B cell (primary cell): Measurements from ENCODE around the gene ZBTB46. TPM values are rescaled to one million over a fixed set of nuclear protein-coding genes. Genes with fewer than 3 reads are reported as not detected.

Source experiments
- ATAC-seq: fragments of 200-7000 bp; cut with Tn5 transposase; one replicate; pipeline ENCODE4 v1.10.0; 2021; ENCODE audit warnings: low read depth, mild to moderate bottlenecking, moderate number of reproducible peaks, moderate library complexity
- CTCF ChIA-PET: fragments of 350-600 bp; sonication (Branson Sonifier 250); formaldehyde crosslinking; loops from one replicate; lab custom pipeline; 2021; ENCODE audit warnings: antibody characterized with exemption, inconsistent platforms; lab: Charles Lee
- POLR2A ChIA-PET: fragments of 350-600 bp; sonication (Branson Sonifier 250); formaldehyde crosslinking; loops from one replicate; lab custom pipeline; 2021; ENCODE audit warnings: antibody characterized with exemption; lab: Charles Lee
- DNase-seq: peaks from one replicate; pipeline ENCODE4 v3.0.0; 2013
- H2AFZ ChIP-seq: 2 replicates; pipeline ENCODE4 v1.6.1; 2012; ENCODE audit warnings: mild to moderate bottlenecking, low read depth, low read length; ENCODE audit not compliant: insufficient read depth, poor library complexity, severe bottlenecking
- H3K27ac ChIP-seq, 2 donors: 1 replicate in 1 of 2; 2 replicates in 1 of 2; pipeline ENCODE4 v1.5.1; 2012 to 2013; ENCODE audit warnings: low read length in 2 of 2, mild to moderate bottlenecking in 2 of 2, moderate library complexity in 1 of 2
- H3K27me3 ChIP-seq, 4 experiments: fragments of 200-600 bp in 1 of 4; sonication (generic) in 1 of 4; replicated peaks in 1 of 4; 1 replicate in 2 of 4; 2 replicates in 2 of 4; pipeline versions ENCODE4 v1.6.1 to v1.7.0; 2013 to 2016; ENCODE audit warnings: low read length in 3 of 4, mild to moderate bottlenecking in 2 of 4, mixed read lengths in 1 of 4, moderate library complexity in 1 of 4; ENCODE audit not compliant: insufficient read depth in 4 of 4, control insufficient read depth in 3 of 4; ENCODE audit errors: control extremely low read depth in 1 of 4
- H3K36me3 ChIP-seq, 2 experiments: replicated peaks in 1 of 2; 1 replicate in 1 of 2; 2 replicates in 1 of 2; pipeline versions ENCODE4 v1.6.1 to v1.7.1; 2013; ENCODE audit warnings: low read length in 1 of 2; ENCODE audit not compliant: insufficient read depth in 2 of 2, control insufficient read depth in 1 of 2; ENCODE audit errors: control extremely low read depth in 1 of 2, extremely low read depth in 1 of 2
- H3K4me1 ChIP-seq, 2 donors: fragments of 200-600 bp in 1 of 2; sonication (generic) in 1 of 2; 1 replicate in 1 of 2; 2 replicates in 1 of 2; pipeline versions ENCODE4 v1.5.1 to v1.6.1; 2013 to 2017; ENCODE audit warnings: low read length in 2 of 2; ENCODE audit not compliant: control insufficient read depth in 2 of 2, insufficient read depth in 2 of 2
- H3K4me2 ChIP-seq: replicated peaks from 2 replicates; pipeline ENCODE3; 2012; ENCODE audit warnings: mild to moderate bottlenecking, low read depth, low read length; ENCODE audit not compliant: poor library complexity, severe bottlenecking
- H3K4me3 ChIP-seq, 5 experiments: fragments of 200-600 bp in 1 of 5; sonication (generic) in 1 of 5; 1 replicate in 3 of 5; 2 replicates in 2 of 5; pipeline versions ENCODE4 v1.5.1 to v1.7.0; 2011 to 2016; ENCODE audit warnings: low read length in 4 of 5, mild to moderate bottlenecking in 4 of 5, low read depth in 2 of 5, control low read depth in 1 of 5, moderate library complexity in 1 of 5; ENCODE audit not compliant: insufficient read depth in 1 of 5; ENCODE audit errors: control extremely low read depth in 1 of 5, extremely low read depth in 1 of 5
- H3K79me2 ChIP-seq: fragments of 200-600 bp; sonication (generic); one replicate; pipeline ENCODE4 v1.6.0; 2016; ENCODE audit warnings: low read length; ENCODE audit not compliant: control insufficient read depth, insufficient read depth
- H3K9ac ChIP-seq: fragments of 200-600 bp; sonication (generic); 2 replicates; pipeline ENCODE4 v1.6.1; 2017; ENCODE audit warnings: mild to moderate bottlenecking, low read length, moderate library complexity
- H3K9me3 ChIP-seq, 3 donors: one replicate each; pipeline versions ENCODE4 v1.6.1 to v1.7.1; 2013; ENCODE audit warnings: low read length in 2 of 3; ENCODE audit not compliant: control insufficient read depth in 2 of 3, insufficient read depth in 1 of 3; ENCODE audit errors: control extremely low read depth in 1 of 3
- H4K20me1 ChIP-seq: 2 replicates; pipeline ENCODE4 v1.6.0; 2012; ENCODE audit warnings: mild to moderate bottlenecking, low read length; ENCODE audit not compliant: insufficient read depth, control insufficient read depth, poor library complexity, severe bottlenecking
- H3K27ac Mint-ChIP-seq: one replicate; pipeline ENCODE4 v1.8.0; 2021; ENCODE audit warnings: mixed read lengths
- H3K27me3 Mint-ChIP-seq: one replicate; pipeline ENCODE4 v1.8.0; 2021; ENCODE audit warnings: mixed read lengths
- H3K4me1 Mint-ChIP-seq: one replicate; pipeline ENCODE4 v1.8.0; 2021; ENCODE audit warnings: mixed read lengths
- H3K4me3 Mint-ChIP-seq: one replicate; pipeline ENCODE4 v1.8.0; 2021; ENCODE audit warnings: mixed read lengths
- H3K9me3 Mint-ChIP-seq: one replicate; pipeline ENCODE4 v1.8.0; 2022; ENCODE audit warnings: mixed read lengths; ENCODE audit not compliant: insufficient read depth
- CTCF ChIP-seq: fragments of 200-600 bp; IDR thresholded peaks from one replicate; pipeline ENCODE4 v1.8.0; 2022; ENCODE audit warnings: antibody characterized with exemption, mild to moderate bottlenecking
- EZH2 ChIP-seq: IDR thresholded peaks from 2 replicates; pipeline ENCODE4 v1.6.1; 2012; ENCODE audit warnings: borderline replicate concordance, low read depth, mild to moderate bottlenecking, moderate library complexity, low read length; ENCODE audit not compliant: insufficient read depth, poor library complexity, severe bottlenecking
- WGBS: methylation state at CpG from one replicate; pipeline ENCODE4 v1.1.5; 2013; ENCODE audit warnings: missing lambda C conversion rate; ENCODE audit not compliant: insufficient coverage; 5-methylcytosine and 5-hydroxymethylcytosine counted together
- intact Hi-C: fragments of 100-400 bp; cut with micrococcal nuclease; formaldehyde crosslinking; loops from one replicate; pipeline ENCODE4 v1.10.0; 2022
- polyA plus RNA-seq: library from polyadenylated mRNA; depleted of rRNA; stranded (reverse); fragments of >200 nt; gene quantifications from 2 replicates; pipeline ENCODE4 v1.2.3, GENCODE V29; 2012
- total RNA-seq, 2 donors: library from RNA; stranded (reverse); fragments of 120-200 nt in 1 of 2; gene quantifications; 1 replicate in 1 of 2; 2 replicates in 1 of 2; pipeline versions ENCODE4 v1.2.3 to v1.2.4, GENCODE V29; 2013 to 2022

The ZBTB46 gene
- total and polyA plus RNA-seq, 2 donors (not counting 1 experiment from before 2014, with no cell fraction given) = 0.16 to 0.64 TPM

GRCh38 chr20:63842258-63842657 lies 11.2 kb upstream of the ZBTB46 start:
- peaks cover 0 to 45% (median 17%) of the 10 kb centered on the region in 4 experiments for H3K27me3 ChIP-seq
- ChIA-PET CTCF (no interaction called here), POLR2A (no interaction called here)
- H3K36me3 ChIP-seq = no peaks in the 10 kb centered on the region
- Mint-ChIP-seq H3K27ac (no peak overlapping the region), H3K4me1 (peaks cover 22% of the 10 kb centered on the region), H3K4me3 (no peak overlapping the region), H3K9me3 (no peaks in the 10 kb centered on the region), H3K27me3 (peaks cover 26% of the 10 kb centered on the region)
- DNase-seq = peak; percentile 45
- WGBS = under 1% methylated on average over 9 of the region's 9 CpGs
- no peaks in the 10 kb centered on the region for H4K20me1 ChIP-seq
- no peaks in the 10 kb centered on the region for H3K79me2 ChIP-seq
- TF ChIP-seq EZH2 = no peak
- TF ChIP-seq CTCF = no peak
- ATAC-seq = no peak
- H3K4me2 ChIP-seq = peak overlapping the region; percentile 35
- H3K4me1 ChIP-seq = peaks cover 29 to 50% of the 10 kb centered on the region in 2 donors
- no peak overlapping the region for H2AFZ ChIP-seq
- no peaks in the 10 kb centered on the region for H3K9me3 ChIP-seq
- no peak overlapping the region for H3K4me3 ChIP-seq
- H3K27ac ChIP-seq = no peak overlapping the region
- no peak overlapping the region for H3K9ac ChIP-seq
- intact Hi-C loops = no loop called here

GRCh38 chr20:63840405-63840828 lies 9.4 kb upstream of the ZBTB46 start:
- intact Hi-C loops = no loop called here
- DNase-seq = no peak
- CTCF ChIA-PET = no interaction called here
- no peak overlapping the region for H2AFZ ChIP-seq
- TF ChIP-seq EZH2 (no peak), CTCF (no peak)
- Mint-ChIP-seq H3K27me3 (peaks cover 21% of the 10 kb centered on the region), H3K9me3 (no peaks in the 10 kb centered on the region), H3K4me1 (peaks cover 22% of the 10 kb centered on the region), H3K4me3 (no peak overlapping the region), H3K27ac (no peak overlapping the region)
- H3K36me3 ChIP-seq = no peaks in the 10 kb centered on the region
- 58% methylated on average over 10 of the region's 11 CpGs for WGBS
- H3K4me2 ChIP-seq = no peak overlapping the region
- no peaks in the 10 kb centered on the region for H4K20me1 ChIP-seq
- H3K9ac ChIP-seq = no peak overlapping the region
- H3K4me1 ChIP-seq = peaks cover 18 to 37% of the 10 kb centered on the region in 2 donors
- no peak overlapping the region for H3K27ac ChIP-seq
- H3K4me3 ChIP-seq = no peak overlapping the region
- POLR2A ChIA-PET = no interaction called here
- no peaks in the 10 kb centered on the region for H3K79me2 ChIP-seq
- no peaks in the 10 kb centered on the region for H3K9me3 ChIP-seq
- peaks cover 0 to 31% (median 8%) of the 10 kb centered on the region in 4 experiments for H3K27me3 ChIP-seq
- ATAC-seq = no peak
